ENCODE data around the gene CBFA2T2. TPM values are rescaled to one million over a fixed set of nuclear protein-coding genes. Genes with fewer than 3 reads are reported as not detected.
"Not testable (repeated sequence)": the region's sequence is repeated elsewhere in the genome, so short reads cannot be mapped to it uniquely, and the experiment has no call there.

CBFA2T2 gene
- total and polyA plus RNA-seq, 2 donors (not counting 3 experiments of a cell fraction or from before 2014, with no cell fraction given) = 10.7 to 12.1 TPM

- POLR2A ChIA-PET; H3K27ac ChIP-seq (ENCODE audit: insufficient read depth, low read depth, low read length); H3K36me3 ChIP-seq (ENCODE audit: control insufficient read depth in 2 of 2, extremely low read depth in 1 of 2, insufficient read depth in 2 of 2, low read length in 2 of 2); H3K9me1 ChIP-seq (replicated peaks; ENCODE audit: control insufficient read depth, extremely low read depth, insufficient read depth, low read length); H3K27me3 ChIP-seq (ENCODE audit: control insufficient read depth in 2 of 2, insufficient read depth in 2 of 2, low read length in 2 of 2); H4K20me1 ChIP-seq (replicated peaks; ENCODE audit: control insufficient read depth, extremely low read depth, insufficient read depth, low read length); FAIRE-seq; intact Hi-C loops (cut with micrococcal nuclease); H3K9me3 ChIP-seq (replicated peaks; ENCODE audit: control insufficient read depth, insufficient read depth, low read length); H3K4me2 ChIP-seq (ENCODE audit: insufficient read depth, low read length); H3K9ac ChIP-seq (replicated peaks; ENCODE audit: extremely low read depth, insufficient read depth, low read length); H2AFZ ChIP-seq (ENCODE audit: low read depth, low read length); DNase-seq (ENCODE audit: low read depth, low spot score); CTCF ChIA-PET; BruUV-seq (replicated peaks); H3K4me3 ChIP-seq (replicated peaks in 1 of 3; ENCODE audit: insufficient read depth in 1 of 3, low read depth in 1 of 3, low read length in 3 of 3); dilution Hi-C loops (cut with MboI; ENCODE audit: extremely low pct_ligation_motif_present, low sequenced_read_pairs); H3K79me2 ChIP-seq (ENCODE audit: control insufficient read depth, insufficient read depth, low read length); H3K4me1 ChIP-seq (ENCODE audit: control insufficient read depth, extremely low read depth, insufficient read depth, low read length): not testable (repeated sequence)
These were observed 22.0 kb downstream of the CBFA2T2 start for GRCh38 chr20:33511876-33512275.

- Histone ChIP-seq H3K9me3 (replicated peaks; ENCODE audit: control insufficient read depth, insufficient read depth, low read length) (no peaks in the 10 kb centered on the region), H3K36me3 (ENCODE audit: control insufficient read depth in 2 of 2, extremely low read depth in 1 of 2, insufficient read depth in 2 of 2, low read length in 2 of 2) (no peaks in the 10 kb centered on the region), H3K9me1 (replicated peaks; ENCODE audit: control insufficient read depth, extremely low read depth, insufficient read depth, low read length) (no peaks in the 10 kb centered on the region), H3K4me2 (ENCODE audit: insufficient read depth, low read length) (no peak overlapping the region), H4K20me1 (replicated peaks; ENCODE audit: control insufficient read depth, extremely low read depth, insufficient read depth, low read length) (no peaks in the 10 kb centered on the region), H3K27ac (ENCODE audit: insufficient read depth, low read depth, low read length) (no peak overlapping the region), H2AFZ (ENCODE audit: low read depth, low read length) (no peak overlapping the region), H3K27me3 (ENCODE audit: control insufficient read depth in 2 of 2, insufficient read depth in 2 of 2, low read length in 2 of 2) (no peaks in the 10 kb centered on the region), H3K4me3 (replicated peaks in 1 of 3; ENCODE audit: insufficient read depth in 1 of 3, low read depth in 1 of 3, low read length in 3 of 3) (no peak overlapping the region), H3K4me1 (ENCODE audit: control insufficient read depth, extremely low read depth, insufficient read depth, low read length) (peaks cover 19% of the 10 kb centered on the region), H3K9ac (replicated peaks; ENCODE audit: extremely low read depth, insufficient read depth, low read length) (no peak overlapping the region), H3K79me2 (ENCODE audit: control insufficient read depth, insufficient read depth, low read length) (no peaks in the 10 kb centered on the region)
- TF ChIP-seq EZH2 (IDR thresholded peaks at IDR 0.05; ENCODE audit: borderline replicate concordance, low read depth, low read length, severe bottlenecking) = no peak
- peak in 1 of 2 donors; percentile 11 for TF ChIP-seq CTCF (IDR thresholded peaks at IDR 0.05; ENCODE audit: extremely low read depth in 1 of 2, insufficient read depth in 1 of 2, low read depth in 1 of 2, low read length in 2 of 2)
- TF ChIP-seq POLR2A (IDR thresholded peaks at IDR 0.05; ENCODE audit: low read depth, low read length) = no peak
- DNase-seq (ENCODE audit: low read depth, low spot score) = no peak
- no TSS peak for BruUV-seq (replicated peaks)
- intact Hi-C loops (cut with micrococcal nuclease) (loop anchor here (5.0 kb wide), 2 partner anchors 47 to 137 kb away; no protein-coding TSS in a partner anchor), dilution Hi-C loops (cut with MboI; ENCODE audit: extremely low pct_ligation_motif_present, low sequenced_read_pairs) (no loop called here)
- CTCF ChIA-PET = interaction anchor here (0.6 to 2.0 kb wide), 14 partner anchors 9 to 1959 kb away, joined by 3 to 10 read pairs (median 3); no protein-coding TSS in a partner anchor
- POLR2A ChIA-PET = no interaction called here
- FAIRE-seq = no peak
These were observed 25.8 kb downstream of the CBFA2T2 start for GRCh38 chr20:33515569-33516216.
